H1 (cell line): ENCODE results near the gene UBE3B. TPM values are rescaled to one million over a fixed set of nuclear protein-coding genes. Genes with fewer than 3 reads are reported as not detected.

ENCODE experiments used
- CTCF ChIA-PET: fragments of 300-600 bp; sonication (Branson Sonifier 250); formaldehyde crosslinking; loops from one replicate; lab custom pipeline; 2021; ENCODE audit not compliant: partially characterized antibody; lab: Charles Lee
- POLR2A ChIA-PET: fragments of 300-600 bp; sonication (Branson Sonifier 250); formaldehyde crosslinking; loops from one replicate; lab custom pipeline; 2021; ENCODE audit warnings: inconsistent platforms; ENCODE audit not compliant: partially characterized antibody; lab: Charles Lee
- DNase-seq, 2 experiments: peaks; one replicate each; pipeline versions ENCODE4 v3.0.0 to v3.0.0-alpha.2; 2010 to 2022; ENCODE audit warnings: low spot score in 2 of 2, low read depth in 1 of 2, mixed read lengths in 1 of 2
- FAIRE-seq: peaks from 2 replicates; lab custom pipeline; 2011; peaks lifted over from hg19 to GRCh38; lab: Jason Lieb, UNC
- H2AFZ ChIP-seq: 2 replicates; pipeline ENCODE4 v1.8.1; 2012; ENCODE audit warnings: low read length, inconsistent platforms
- H2AK5ac ChIP-seq: 2 replicates; pipeline ENCODE4 v1.6.1; 2013; ENCODE audit warnings: low read depth, low read length
- H2BK120ac ChIP-seq: replicated peaks from 2 replicates; pipeline ENCODE3; 2013; ENCODE audit warnings: low read depth, low read length, inconsistent platforms
- H2BK12ac ChIP-seq: 2 replicates; pipeline ENCODE4 v1.6.1; 2013; ENCODE audit warnings: low read depth, low read length
- H2BK15ac ChIP-seq: 2 replicates; pipeline ENCODE4 v1.6.1; 2013; ENCODE audit warnings: low read length
- H2BK20ac ChIP-seq: 2 replicates; pipeline ENCODE4 v1.6.1; 2013; ENCODE audit warnings: low read length
- H2BK5ac ChIP-seq: 2 replicates; pipeline ENCODE4 v1.6.1; 2013; ENCODE audit warnings: low read depth, low read length
- H3K14ac ChIP-seq: 2 replicates; pipeline ENCODE4 v1.6.1; 2013; ENCODE audit warnings: inconsistent platforms; ENCODE audit not compliant: insufficient read length
- H3K18ac ChIP-seq: 2 replicates; pipeline ENCODE4 v1.6.1; 2013; ENCODE audit warnings: low read length; ENCODE audit errors: extremely low read depth
- H3K23ac ChIP-seq: 2 replicates; pipeline ENCODE4 v1.6.1; 2013; ENCODE audit warnings: inconsistent platforms; ENCODE audit not compliant: insufficient read length
- H3K23me2 ChIP-seq: 2 replicates; pipeline ENCODE4 v1.6.1; 2013; ENCODE audit warnings: low read depth, low read length
- H3K27ac ChIP-seq: 2 replicates; pipeline ENCODE4 v1.6.1; 2011; ENCODE audit warnings: low read depth, low read length, inconsistent platforms
- H3K27me3 ChIP-seq, 4 experiments: replicated peaks in 1 of 4; 1 replicate in 1 of 4; 2 replicates in 3 of 4; pipeline versions ENCODE4 v1.6.1 to v1.8.1; 2011 to 2013; ENCODE audit warnings: low read length in 3 of 4, mild to moderate bottlenecking in 3 of 4, inconsistent platforms in 2 of 4, mixed read lengths in 2 of 4, moderate library complexity in 1 of 4; ENCODE audit not compliant: control insufficient read depth in 3 of 4, insufficient read depth in 3 of 4; ENCODE audit errors: extremely low read depth in 1 of 4
- H3K36me3 ChIP-seq, 4 experiments: 2 replicates each; pipeline versions ENCODE4 v1.6.1 to v1.8.1; 2011 to 2013; ENCODE audit warnings: mild to moderate bottlenecking in 4 of 4, low read length in 3 of 4, moderate library complexity in 2 of 4, control low read depth in 1 of 4, inconsistent platforms in 1 of 4; ENCODE audit not compliant: insufficient read depth in 4 of 4, control insufficient read depth in 2 of 4
- H3K4ac ChIP-seq: replicated peaks from 2 replicates; pipeline ENCODE3; 2013; ENCODE audit warnings: low read length, low read depth, mixed read lengths, inconsistent platforms; ENCODE audit not compliant: insufficient read length
- H3K4me1 ChIP-seq, 4 experiments: replicated peaks in 1 of 4; 1 replicate in 1 of 4; 2 replicates in 3 of 4; pipeline versions ENCODE4 v1.6.1 to v1.8.1; 2011 to 2013; ENCODE audit warnings: low read length in 3 of 4, inconsistent platforms in 2 of 4, mixed read lengths in 1 of 4; ENCODE audit not compliant: insufficient read depth in 4 of 4, control insufficient read depth in 3 of 4
- H3K4me2 ChIP-seq, 2 experiments: 2 replicates each; pipeline versions ENCODE4 v1.6.1 to v1.8.1; 2011 to 2013; ENCODE audit warnings: low read depth in 2 of 2, low read length in 2 of 2, control low read depth in 1 of 2, inconsistent platforms in 1 of 2, mild to moderate bottlenecking in 1 of 2; ENCODE audit not compliant: insufficient read depth in 1 of 2
- H3K4me3 ChIP-seq, 4 experiments: fragments of 200-600, 300-600 bp in 1 of 4; sonication (generic), shearing (Covaris generic), sonication (Bioruptor Twin) in 1 of 4; 2 replicates each; pipeline versions ENCODE4 v1.5.1 to v1.8.1; 2011 to 2016; ENCODE audit warnings: low read length in 4 of 4, low read depth in 3 of 4, control low read depth in 2 of 4, inconsistent platforms in 2 of 4, mild to moderate bottlenecking in 2 of 4, mixed read lengths in 1 of 4, moderate library complexity in 1 of 4; ENCODE audit not compliant: insufficient read depth in 2 of 4; ENCODE audit errors: extremely low read depth in 1 of 4
- H3K56ac ChIP-seq: replicated peaks from 2 replicates; pipeline ENCODE3; 2013; ENCODE audit warnings: low read depth, mild to moderate bottlenecking, mixed read lengths, low read length, inconsistent platforms; ENCODE audit not compliant: insufficient read length
- H3K79me1 ChIP-seq: 2 replicates; pipeline ENCODE4 v1.6.1; 2013; ENCODE audit warnings: low read depth, low read length, control low read depth
- H3K79me2 ChIP-seq, 2 experiments: 2 replicates each; pipeline versions ENCODE4 v1.6.1 to v1.8.1; 2012 to 2013; ENCODE audit warnings: low read length in 2 of 2, mild to moderate bottlenecking in 2 of 2, inconsistent platforms in 1 of 2; ENCODE audit not compliant: insufficient read depth in 2 of 2, control insufficient read depth in 1 of 2
- H3K9ac ChIP-seq, 4 experiments: replicated peaks in 1 of 4; 1 replicate in 1 of 4; 2 replicates in 3 of 4; pipeline versions ENCODE4 v1.6.1 to v1.8.1; 2011 to 2013; ENCODE audit warnings: low read depth in 3 of 4, low read length in 3 of 4, control low read depth in 2 of 4, mild to moderate bottlenecking in 2 of 4, moderate library complexity in 2 of 4, inconsistent platforms in 1 of 4; ENCODE audit errors: extremely low read depth in 1 of 4
- H3K9me3 ChIP-seq, 2 experiments: 2 replicates each; pipeline versions ENCODE4 v1.6.1 to v1.8.1; 2012 to 2013; ENCODE audit warnings: mild to moderate bottlenecking in 2 of 2, moderate library complexity in 2 of 2, control low read depth in 1 of 2, inconsistent platforms in 1 of 2, low read depth in 1 of 2, low read length in 1 of 2, mixed read lengths in 1 of 2; ENCODE audit not compliant: insufficient read depth in 2 of 2
- H4K20me1 ChIP-seq, 2 experiments: replicated peaks in 1 of 2; 2 replicates each; pipeline versions ENCODE3 to v1.8.1; 2011 to 2013; ENCODE audit warnings: inconsistent platforms in 2 of 2, low read length in 2 of 2, mild to moderate bottlenecking in 1 of 2; ENCODE audit not compliant: insufficient read depth in 2 of 2, control insufficient read depth in 1 of 2
- H4K5ac ChIP-seq: 2 replicates; pipeline ENCODE4 v1.6.1; 2013; ENCODE audit warnings: low read length, low read depth, mixed read lengths, inconsistent platforms; ENCODE audit not compliant: insufficient read length
- H4K8ac ChIP-seq: 2 replicates; pipeline ENCODE4 v1.8.0; 2013; ENCODE audit warnings: mild to moderate bottlenecking, moderate library complexity, low read length, inconsistent platforms; ENCODE audit not compliant: insufficient read depth; ENCODE audit errors: extremely low read depth
- H4K91ac ChIP-seq: replicated peaks from 2 replicates; pipeline ENCODE3; 2013; ENCODE audit warnings: low read length, mixed read lengths, inconsistent platforms; ENCODE audit not compliant: insufficient read length
- CEBPB ChIP-seq: IDR thresholded peaks from 2 replicates; pipeline ENCODE4 v1.6.1; 2012; ENCODE audit warnings: low read depth, low read length
- SRF ChIP-seq: IDR thresholded peaks from 2 replicates; pipeline ENCODE4 v1.6.1; 2011; ENCODE audit warnings: mild to moderate bottlenecking, low read depth, low read length, moderate library complexity
- WGBS, 2 experiments: shearing (Covaris generic) in 1 of 2; methylation state at CpG; one replicate each; pipeline versions ENCODE4 v1.1.6 to v1.1.7; 2013 to 2015; ENCODE audit warnings: low lambda C conversion rate in 2 of 2, mixed read lengths in 2 of 2, inconsistent platforms in 1 of 2, low coverage in 1 of 2, missing lambda C conversion rate in 1 of 2; ENCODE audit not compliant: insufficient replicate concordance in 2 of 2, insufficient coverage in 1 of 2, insufficient read length in 1 of 2; ENCODE audit errors: extremely low coverage in 1 of 2, missing lambda C conversion rate in 1 of 2; 5-methylcytosine and 5-hydroxymethylcytosine counted together
- polyA plus RNA-seq, 7 experiments: library from polyadenylated mRNA; depleted of rRNA in 3 of 7; stranded (reverse) in 5 of 7; unstranded in 2 of 7; fragments of >200 nt in 5 of 7; fragments of 200-250 nt in 2 of 7; gene quantifications; 1 replicate in 5 of 7; 2 replicates in 1 of 7; 4 replicates in 1 of 7; pipeline versions ENCODE4 v1.2.1 to v1.2.3, GENCODE V29; 2011 to 2013; ENCODE audit warnings: missing spikeins in 2 of 7, mixed read lengths in 2 of 7
- total RNA-seq: library from RNA; stranded (reverse); fragmentation: NEBNext Ultra II Directional; extraction: Animal tissue kit (Norgen Biotek cat#: 25700); gene quantifications from 2 replicates; pipeline ENCODE4 v1.2.1, GENCODE V29; 2021

The UBE3B gene
- total and polyA plus RNA-seq, 2 of the 8 experiments (the other 6 are each of a cell fraction or from before 2014, with no cell fraction given), result 14.0 to 21.1 TPM

DNA sequence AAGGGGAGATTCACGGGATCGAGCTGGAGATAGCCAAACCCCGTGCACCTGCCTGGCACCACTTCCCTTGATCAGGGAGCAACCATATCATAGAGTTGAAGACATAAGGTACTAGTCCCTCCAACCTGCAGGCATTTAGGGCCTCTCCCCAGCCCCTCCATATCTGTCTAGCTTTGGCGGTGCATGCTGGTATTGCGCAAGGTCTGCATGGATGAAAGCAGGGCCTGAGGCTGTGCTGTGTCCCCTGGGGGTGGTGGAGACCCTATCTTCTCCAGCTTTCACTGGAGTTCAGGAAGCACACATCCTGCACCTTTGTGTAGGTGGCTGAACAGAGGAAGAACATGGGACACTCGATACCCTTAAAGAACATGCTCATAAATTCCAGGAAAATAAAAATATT is 47.2 kb upstream of the UBE3B start:
- no peak overlapping the region for H4K8ac ChIP-seq
- H3K9me3 ChIP-seq, result no peaks in the 10 kb centered on the region
- H2BK12ac ChIP-seq, result no peak overlapping the region
- TF ChIP-seq CEBPB, result peak; percentile 74
- TF ChIP-seq SRF, result no peak
- H3K56ac ChIP-seq, result no peak overlapping the region
- 90% methylated on average over 6 of the region's 6 CpGs; no CpG with 5 or more reads in 1 of the 2 experiments for WGBS, 2 experiments
- H4K5ac ChIP-seq, result no peak overlapping the region
- H3K4me2 ChIP-seq, result no peak overlapping the region
- no peaks in the 10 kb centered on the region for H3K79me2 ChIP-seq
- no peaks in the 10 kb centered on the region for H3K27me3 ChIP-seq
- no peak overlapping the region for H2AFZ ChIP-seq
- H3K4me1 ChIP-seq, result peaks cover 0 to 3% (median under 1%) of the 10 kb centered on the region in 4 experiments; a peak in 3 of 7 replicates
- H3K18ac ChIP-seq, result no peak overlapping the region
- H3K4me3 ChIP-seq, result no peak overlapping the region
- POLR2A ChIA-PET, result no interaction called here
- H2BK120ac ChIP-seq, result no peak overlapping the region
- no peaks in the 10 kb centered on the region for H3K79me1 ChIP-seq
- no peak overlapping the region for H2BK20ac ChIP-seq
- no peaks in the 10 kb centered on the region for H3K36me3 ChIP-seq
- no peak overlapping the region for H3K4ac ChIP-seq
- H3K9ac ChIP-seq, result no peak overlapping the region
- CTCF ChIA-PET, result interaction anchor here (0.7 to 12.4 kb wide), 6 partner anchors 18 to 343 kb away, joined by 3 to 245 read pairs (median 4); partner anchors contain the start of genes KCTD10 and UBE3B
- H4K20me1 ChIP-seq, result no peaks in the 10 kb centered on the region
- H3K27ac ChIP-seq, result no peak overlapping the region
- no peak overlapping the region for H2BK5ac ChIP-seq
- H3K23me2 ChIP-seq, result no peaks in the 10 kb centered on the region
- no peak for DNase-seq
- FAIRE-seq, result no peak
- H3K23ac ChIP-seq, result no peak overlapping the region
- no peak overlapping the region for H2BK15ac ChIP-seq
- no peak overlapping the region for H3K14ac ChIP-seq
- no peak overlapping the region for H2AK5ac ChIP-seq
- no peak overlapping the region for H4K91ac ChIP-seq
